LNCaP clone FGC (cell line): ENCODE data around the gene NVL.
"Not testable (repeated sequence)": the region's sequence is repeated elsewhere in the genome, so short reads cannot be mapped to it uniquely, and the experiment has no call there.

Experiments
- DNase-seq: peaks from one replicate; pipeline ENCODE4 v3.0.0-alpha.2; 2011; ENCODE audit warnings: low read depth
- H3K4me3 ChIP-seq: 2 replicates; pipeline ENCODE4 v1.5.1; 2011; ENCODE audit warnings: mild to moderate bottlenecking, low read depth, low read length, control low read depth
- CTCF ChIP-seq: IDR thresholded peaks from 2 replicates; pipeline ENCODE4 v1.5.1; 2012; ENCODE audit warnings: mild to moderate bottlenecking; ENCODE audit not compliant: control insufficient read depth, insufficient read depth; ENCODE audit errors: extremely low read depth

NVL gene

DNA sequence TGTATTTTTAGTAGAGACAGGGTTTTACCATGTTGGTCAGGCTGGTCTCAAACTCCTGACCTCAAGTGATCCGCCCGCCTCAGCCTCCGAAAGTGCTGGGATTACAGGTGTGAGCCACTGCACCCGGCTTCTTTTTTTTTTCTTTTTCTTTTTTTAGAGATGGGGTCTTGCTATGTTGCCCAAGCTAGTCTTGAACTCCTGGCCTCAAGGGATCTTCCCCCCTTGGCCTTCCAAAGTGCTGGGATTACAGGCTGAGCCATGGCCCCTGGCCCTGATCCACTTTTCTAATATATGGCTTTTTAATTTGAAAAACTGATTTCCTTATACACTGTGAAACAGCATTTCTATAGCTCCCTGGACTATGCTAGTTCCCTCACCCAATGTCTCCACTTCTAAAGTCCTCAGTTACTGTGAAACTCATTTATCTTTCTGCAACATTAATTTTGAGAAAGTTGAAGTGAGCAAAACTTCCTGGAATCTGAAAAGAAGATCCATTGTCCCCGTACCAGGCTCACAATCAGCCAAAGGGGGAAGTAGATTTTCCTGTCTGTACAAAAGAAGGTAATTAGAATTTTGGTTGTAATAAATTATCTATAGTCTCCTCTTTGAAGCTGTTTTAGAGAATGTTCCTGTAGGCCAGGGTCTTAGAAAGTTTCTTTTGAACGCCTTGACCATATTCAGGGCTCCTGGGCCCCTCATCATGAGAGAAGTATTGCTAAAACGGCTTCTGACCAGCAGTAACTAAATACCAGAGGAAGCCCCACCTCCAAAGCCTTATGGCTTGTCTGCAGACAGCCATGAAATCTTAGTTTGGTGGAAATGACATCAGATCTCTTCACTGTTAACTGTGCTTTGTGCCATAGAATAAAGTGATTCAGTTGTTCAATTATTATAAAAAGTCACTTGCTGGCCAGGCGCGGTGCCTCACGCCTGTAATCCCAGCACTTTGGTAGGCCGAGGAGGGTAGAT lies 112.0 kb downstream of the NVL start:
- TF ChIP-seq CTCF, result no peak
- H3K4me3 ChIP-seq, result no peak overlapping the region
- no peak for DNase-seq

DNA sequence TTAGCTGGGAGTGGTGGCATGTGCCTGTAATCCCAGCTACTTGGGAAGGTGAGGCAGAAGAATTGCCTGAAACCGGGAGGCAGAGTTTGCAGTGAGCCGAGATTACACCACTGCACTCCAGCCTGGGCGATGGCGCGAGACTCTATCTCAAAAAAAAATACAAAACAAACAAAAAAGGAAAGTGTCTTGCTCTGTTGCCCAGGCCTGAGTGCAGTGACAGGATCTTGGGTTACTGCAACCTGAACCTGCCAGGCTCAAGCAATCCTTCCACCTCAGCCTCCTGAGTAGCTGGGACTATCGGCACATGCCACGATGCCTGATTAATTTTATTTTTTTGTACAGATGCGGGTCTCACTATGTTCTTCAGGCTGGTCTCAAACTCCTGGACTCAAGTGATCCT lies 113.6 kb downstream of the NVL start:
- H3K4me3 ChIP-seq, result no peak overlapping the region
- no peak for TF ChIP-seq CTCF
- no peak for DNase-seq

DNA sequence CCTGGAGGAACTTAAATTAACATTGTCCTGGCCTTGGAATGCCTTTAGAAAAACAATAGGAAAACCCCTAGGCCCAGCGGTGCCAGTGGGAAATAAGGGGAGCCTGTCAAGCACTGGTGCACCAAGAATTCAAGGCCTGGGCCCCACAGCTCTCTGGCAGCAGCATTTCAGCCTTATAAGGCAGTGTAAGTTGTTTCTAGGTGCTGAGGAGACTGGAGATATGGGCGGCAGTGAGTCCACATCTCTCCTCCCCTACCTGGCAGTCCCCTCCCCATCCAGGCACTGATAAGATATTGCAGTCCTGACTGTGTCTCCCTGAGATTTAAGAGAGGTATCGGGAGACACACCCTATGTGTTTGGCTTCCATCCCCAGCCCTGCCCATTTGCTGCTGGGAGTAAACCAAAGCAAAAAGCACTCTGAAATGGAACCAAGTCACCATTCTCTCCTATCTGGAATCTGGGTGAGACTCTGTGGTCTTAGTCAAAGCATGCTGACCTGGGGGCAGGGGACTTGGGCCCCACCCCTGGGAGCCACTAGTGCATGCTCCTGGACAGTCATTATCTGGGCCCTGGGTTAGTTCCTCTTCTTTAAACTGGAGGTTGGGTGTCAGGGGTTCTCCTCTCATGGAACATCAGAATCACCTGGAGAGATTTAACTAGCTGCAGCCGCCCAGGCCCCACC lies 116.4 kb downstream of the NVL start:
- DNase-seq, result no peak
- no peak for TF ChIP-seq CTCF
- no peak overlapping the region for H3K4me3 ChIP-seq

DNA sequence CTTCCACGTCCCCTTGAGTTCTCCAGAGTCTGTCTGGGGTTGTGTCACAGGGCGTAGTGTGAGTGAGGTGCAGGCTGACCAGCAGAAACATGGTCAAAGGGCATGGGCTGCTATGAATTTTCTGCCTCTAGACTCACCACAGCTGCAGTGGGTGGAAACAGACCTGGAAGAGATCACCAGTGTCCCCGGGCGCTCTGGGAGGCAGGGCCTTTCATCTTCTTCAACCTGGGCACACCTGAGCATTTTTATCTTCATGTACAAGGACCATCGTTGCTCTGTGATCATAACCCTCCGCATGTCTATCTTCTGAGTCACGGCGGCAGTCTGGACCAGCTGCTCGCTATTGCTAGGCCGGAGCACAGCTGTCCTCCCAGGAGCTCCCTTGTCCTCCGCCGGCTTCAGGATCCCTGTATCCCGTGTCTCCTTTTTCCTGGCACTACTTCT lies 117.3 kb downstream of the NVL start:
- TF ChIP-seq CTCF, result no peak
- DNase-seq, result no peak
- H3K4me3 ChIP-seq, result no peak overlapping the region

GRCh38 chr1:224211206-224211962 lies 118.6 kb downstream of the NVL start:
- no peak overlapping the region for H3K4me3 ChIP-seq
- DNase-seq, result peak; percentile 75
- no peak for TF ChIP-seq CTCF

- not testable (repeated sequence) for DNase-seq, H3K4me3 ChIP-seq
Observed at GRCh38 chr1:224205931-224206538, 123.9 kb downstream of the NVL start.
